ENCODE measurements around the gene IGSF5.
"Not testable (repeated sequence)": the region's sequence is repeated elsewhere in the genome, so short reads cannot be mapped to it uniquely, and the experiment has no call there.

Gene IGSF5

DNA sequence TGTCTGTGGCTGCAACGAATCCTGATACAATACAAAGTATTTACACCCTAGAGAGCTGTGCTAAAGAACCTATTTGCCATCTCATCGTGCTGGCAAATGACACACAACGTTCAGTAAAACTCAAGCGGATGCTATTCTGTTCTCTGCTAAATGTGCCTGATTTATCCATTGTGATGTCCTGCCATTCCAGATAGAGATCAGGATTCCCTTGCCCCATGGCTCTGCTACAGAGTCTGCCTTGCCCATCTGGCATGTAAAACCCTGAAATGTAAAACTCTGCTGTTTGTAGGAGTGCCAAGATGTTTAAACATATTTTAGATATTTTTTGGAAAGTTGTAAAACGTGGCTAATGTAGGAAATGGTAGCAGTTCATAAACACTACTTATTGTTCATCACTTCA, 20.0 kb upstream of the IGSF5 start:
- Mint-ChIP-seq H3K36me3 (ENCODE audit: low read depth) (no peaks in the 10 kb centered on the region), H3K27me3 (ENCODE audit: low read depth) (no peaks in the 10 kb centered on the region), H3K27ac (no peak overlapping the region), H3K4me1 (ENCODE audit: low read depth) (no peaks in the 10 kb centered on the region), H3K9me3 (peaks cover 3% of the 10 kb centered on the region), H3K4me3 (no peak overlapping the region)
- DNase-seq (ENCODE audit: low spot score): no peak

DNA sequence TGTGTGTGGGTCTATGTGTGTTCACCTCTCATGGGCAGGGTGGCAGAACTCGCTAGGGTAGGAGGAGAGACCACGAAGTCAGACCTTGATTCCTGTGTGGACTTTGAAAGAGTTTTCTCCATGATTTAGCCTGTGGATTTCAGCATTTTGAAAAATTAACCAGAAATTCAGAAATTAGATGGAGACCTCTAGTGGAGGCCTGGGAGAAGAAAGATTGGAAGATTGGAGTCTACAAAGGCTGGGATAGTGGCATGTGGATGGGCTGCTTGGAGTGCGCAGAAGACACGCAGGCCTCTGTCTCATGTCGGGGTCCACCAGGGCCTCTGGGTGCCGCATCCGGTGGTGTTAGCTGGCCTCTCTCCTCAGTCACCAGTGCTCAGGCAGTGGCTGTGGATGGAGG, 18.9 kb upstream of the IGSF5 start:
- Mint-ChIP-seq H3K36me3 (ENCODE audit: low read depth) (no peaks in the 10 kb centered on the region), H3K4me3 (no peak overlapping the region), H3K4me1 (ENCODE audit: low read depth) (no peaks in the 10 kb centered on the region), H3K27me3 (ENCODE audit: low read depth) (no peaks in the 10 kb centered on the region), H3K27ac (no peak overlapping the region), H3K9me3 (peaks cover 3% of the 10 kb centered on the region)
- DNase-seq (ENCODE audit: low spot score): no peak

DNA sequence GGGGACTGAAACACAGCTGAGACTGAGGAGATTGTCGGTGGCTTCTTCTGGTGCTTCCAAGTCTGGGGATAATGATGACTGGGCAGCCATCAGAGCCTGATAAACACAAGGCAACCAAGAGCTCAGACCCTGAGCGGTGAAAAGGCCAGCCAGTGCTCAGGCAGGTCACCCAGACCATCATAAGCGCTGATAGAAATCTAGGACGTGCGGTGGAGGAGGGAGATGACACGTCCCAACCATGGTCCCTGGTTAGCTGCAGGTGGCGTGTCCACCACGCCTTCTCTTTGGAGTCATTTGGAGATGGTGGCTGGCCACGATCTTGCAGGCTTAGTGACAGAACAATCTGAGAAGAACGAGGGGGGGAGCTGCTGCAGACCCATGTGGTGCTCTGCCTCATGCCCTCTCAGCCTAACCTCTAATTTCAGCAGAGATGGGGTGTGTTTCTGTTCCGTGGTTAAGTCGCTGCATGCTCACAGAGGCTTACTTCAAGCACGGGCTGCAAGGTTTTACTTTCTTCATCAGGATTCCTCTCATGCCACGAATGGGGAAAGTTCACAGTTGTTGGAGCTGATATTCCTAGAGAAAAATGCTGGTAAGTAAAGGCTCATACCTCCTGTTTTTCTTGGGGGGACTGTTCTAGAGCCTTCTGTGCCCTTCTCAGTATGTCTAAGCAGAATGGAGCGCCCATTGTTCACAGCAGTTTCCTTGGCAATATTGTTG, 17.4 kb upstream of the IGSF5 start:
- Mint-ChIP-seq H3K36me3 (ENCODE audit: low read depth) (no peaks in the 10 kb centered on the region), H3K27ac (no peak overlapping the region), H3K4me3 (no peak overlapping the region), H3K27me3 (ENCODE audit: low read depth) (no peaks in the 10 kb centered on the region), H3K4me1 (ENCODE audit: low read depth) (no peaks in the 10 kb centered on the region), H3K9me3 (peaks cover 3% of the 10 kb centered on the region)
- DNase-seq (ENCODE audit: low spot score): no peak

DNA sequence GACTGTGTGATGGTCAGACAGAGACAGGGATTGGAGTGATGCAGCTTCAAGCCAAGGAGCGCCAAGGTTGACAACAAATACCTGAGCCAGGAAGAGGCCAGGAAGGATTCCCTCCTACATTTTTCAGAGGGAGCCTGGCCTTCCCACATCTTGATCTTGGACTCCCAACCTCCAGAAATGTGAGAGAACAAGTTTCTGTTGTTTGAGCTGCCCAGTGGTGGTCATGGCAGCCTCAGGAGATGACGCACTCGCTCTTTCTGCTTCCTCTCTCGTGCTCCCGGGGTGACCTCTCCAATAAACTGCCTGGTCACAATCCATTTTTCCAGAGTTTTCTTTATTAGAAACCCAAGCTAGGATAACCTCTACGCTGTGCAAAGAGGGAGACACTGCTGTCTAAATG, 16.6 kb upstream of the IGSF5 start:
- DNase-seq (ENCODE audit: low spot score): no peak
- H3K4me1 Mint-ChIP-seq (ENCODE audit: low read depth): no peaks in the 10 kb centered on the region
- no peak overlapping the region for H3K4me3 Mint-ChIP-seq
- no peak overlapping the region for H3K27ac Mint-ChIP-seq
- H3K9me3 Mint-ChIP-seq: peaks cover 3% of the 10 kb centered on the region
- no peaks in the 10 kb centered on the region for H3K36me3 Mint-ChIP-seq (ENCODE audit: low read depth)
- H3K27me3 Mint-ChIP-seq (ENCODE audit: low read depth): no peaks in the 10 kb centered on the region

DNA sequence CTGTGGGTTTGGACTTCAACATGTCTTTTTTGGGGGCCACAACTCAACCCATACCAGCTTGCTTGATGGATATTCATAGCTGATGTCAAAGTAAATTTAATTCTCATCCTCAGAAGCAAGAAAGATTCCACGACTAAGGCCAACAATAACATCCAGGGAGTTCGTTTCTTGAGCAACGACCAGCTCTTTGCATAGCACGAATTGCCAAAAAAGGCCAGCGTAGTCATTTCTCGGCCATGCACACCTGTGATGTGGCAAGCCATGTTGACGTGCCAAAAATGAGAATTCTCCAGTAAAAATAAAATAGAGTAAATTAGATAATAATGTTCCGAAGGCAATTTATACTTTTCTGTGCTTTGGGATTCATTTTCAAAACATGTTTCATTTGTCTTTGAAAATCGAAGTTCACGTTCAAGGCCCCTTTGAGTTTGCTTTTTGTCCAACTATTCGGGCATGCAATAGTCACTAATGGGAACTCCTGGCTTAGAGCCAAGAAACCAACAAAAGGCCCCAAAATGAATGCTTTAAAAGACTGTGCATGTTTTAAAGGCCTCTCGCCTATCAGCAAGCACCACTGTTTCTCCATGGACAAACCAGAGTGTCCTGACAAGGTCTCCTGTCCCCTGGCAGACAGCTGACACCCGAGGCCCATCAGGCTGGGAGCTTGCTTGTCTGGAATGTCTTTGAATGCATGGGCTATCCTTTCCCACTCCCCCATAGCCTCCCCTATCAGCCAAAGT, 14.4 kb upstream of the IGSF5 start:
- H3K4me1 Mint-ChIP-seq (ENCODE audit: low read depth): no peaks in the 10 kb centered on the region
- no peaks in the 10 kb centered on the region for H3K27me3 Mint-ChIP-seq (ENCODE audit: low read depth)
- no peak overlapping the region for H3K27ac Mint-ChIP-seq
- H3K4me3 Mint-ChIP-seq: no peak overlapping the region
- H3K9me3 Mint-ChIP-seq: no peaks in the 10 kb centered on the region
- H3K36me3 Mint-ChIP-seq (ENCODE audit: low read depth): no peaks in the 10 kb centered on the region
- DNase-seq (ENCODE audit: low spot score): no peak

DNA sequence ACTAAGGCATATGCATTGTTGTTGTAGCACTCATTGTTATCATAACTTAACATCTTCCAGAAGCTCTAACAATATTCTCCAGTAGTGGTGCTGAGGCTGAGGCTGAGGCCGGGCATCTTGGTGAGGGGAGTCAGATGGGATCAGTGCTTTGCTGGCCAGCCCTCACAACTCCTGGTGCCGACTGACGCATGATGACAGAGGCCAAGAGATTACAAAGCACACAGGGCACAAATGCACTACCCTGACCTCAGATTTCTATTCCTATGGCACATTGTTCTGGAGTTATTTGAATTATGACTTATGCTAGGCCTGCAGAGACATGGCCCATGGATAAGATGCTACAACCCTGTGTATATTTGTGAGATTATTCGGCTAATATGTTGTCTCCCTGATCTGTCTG, 8.3 kb upstream of the IGSF5 start:
- H3K4me1 Mint-ChIP-seq (ENCODE audit: low read depth): no peaks in the 10 kb centered on the region
- no peaks in the 10 kb centered on the region for H3K27me3 Mint-ChIP-seq (ENCODE audit: low read depth)
- no peaks in the 10 kb centered on the region for H3K36me3 Mint-ChIP-seq (ENCODE audit: low read depth)
- no peak overlapping the region for H3K4me3 Mint-ChIP-seq
- H3K27ac Mint-ChIP-seq: no peak overlapping the region
- H3K9me3 Mint-ChIP-seq: no peaks in the 10 kb centered on the region
- DNase-seq (ENCODE audit: low spot score): no peak

DNA sequence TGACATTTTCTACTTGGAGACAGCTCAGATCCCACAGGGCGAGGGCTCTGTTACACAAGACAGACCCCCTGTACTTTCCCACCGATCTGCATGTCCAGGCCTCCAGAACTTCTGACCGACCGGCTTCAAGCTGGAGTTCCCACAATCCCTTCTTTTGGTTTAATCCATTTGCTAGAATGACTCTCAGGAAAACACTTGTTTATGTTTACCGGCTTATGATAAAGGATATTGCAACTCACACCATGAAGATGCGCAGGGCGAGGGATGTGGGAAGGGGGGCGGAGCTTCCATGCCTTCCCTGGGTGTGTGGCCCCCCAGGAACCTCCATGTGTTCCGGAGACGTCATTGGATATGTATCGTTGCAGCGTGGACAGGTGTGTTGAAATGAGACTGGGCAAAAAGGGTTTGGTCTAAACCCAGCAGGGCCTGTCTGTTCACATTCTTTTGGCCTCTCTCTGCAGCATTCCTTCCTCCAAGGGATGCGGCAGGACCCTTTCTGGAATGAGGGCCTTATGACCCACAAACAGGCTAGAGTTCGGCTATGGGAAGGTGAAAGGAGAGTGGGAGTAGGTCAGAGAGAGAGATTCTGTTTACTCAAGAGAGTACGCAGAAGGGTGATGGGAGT, 7.5 kb upstream of the IGSF5 start:
- H3K36me3 Mint-ChIP-seq (ENCODE audit: low read depth): no peaks in the 10 kb centered on the region

DNA sequence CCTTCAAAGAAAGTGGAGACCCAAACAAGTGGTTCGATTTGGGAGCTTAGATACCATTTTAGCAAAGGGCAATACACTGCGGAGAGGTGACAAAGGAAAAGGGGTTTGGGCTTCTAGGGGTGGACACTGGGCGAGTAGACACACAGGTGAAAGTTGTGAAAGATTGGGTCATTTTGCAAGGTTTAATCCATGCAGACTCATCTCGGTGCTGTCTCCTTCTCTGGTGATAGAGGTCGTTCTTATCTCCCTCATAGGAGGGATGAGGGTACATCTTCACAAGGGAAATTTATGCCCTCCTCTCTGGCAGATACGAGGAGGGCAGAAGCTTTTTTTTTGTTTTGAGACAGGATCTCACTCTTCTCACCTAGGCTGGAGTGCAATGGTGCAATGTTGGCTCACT, 6.4 kb upstream of the IGSF5 start:
- Mint-ChIP-seq H3K9me3 (no peaks in the 10 kb centered on the region), H3K27ac (no peak overlapping the region), H3K4me3 (no peak overlapping the region), H3K36me3 (ENCODE audit: low read depth) (no peaks in the 10 kb centered on the region), H3K27me3 (ENCODE audit: low read depth) (no peaks in the 10 kb centered on the region), H3K4me1 (ENCODE audit: low read depth) (no peaks in the 10 kb centered on the region)
- no peak for DNase-seq (ENCODE audit: low spot score)

More for the DNA sequence above, 7.5 kb upstream of the IGSF5 start:
- Mint-ChIP-seq H3K4me1 (ENCODE audit: low read depth) (no peaks in the 10 kb centered on the region), H3K27me3 (ENCODE audit: low read depth) (no peaks in the 10 kb centered on the region), H3K4me3 (no peak overlapping the region), H3K9me3 (no peaks in the 10 kb centered on the region), H3K27ac (no peak overlapping the region)
- no peak for DNase-seq (ENCODE audit: low spot score)

DNA sequence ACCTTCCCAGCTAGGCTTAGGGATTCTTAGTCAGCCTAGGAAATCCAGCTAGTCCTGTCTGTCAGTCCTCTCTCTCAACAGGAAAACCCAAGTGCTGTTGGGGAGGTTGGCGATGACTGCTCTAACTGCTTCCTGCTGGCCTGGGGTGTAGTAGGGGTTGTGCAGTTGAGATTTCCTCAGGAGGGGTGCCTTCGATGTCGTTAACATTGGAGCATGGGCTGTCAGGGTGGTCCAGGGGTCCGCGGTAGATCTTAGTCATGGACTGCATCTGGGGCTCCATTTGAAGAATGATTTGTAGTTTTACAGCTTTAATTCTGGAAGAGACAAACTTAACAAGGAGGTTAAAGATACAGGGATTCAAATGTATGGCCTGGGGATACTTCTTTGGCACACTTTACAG, 5.5 kb upstream of the IGSF5 start:
- H3K4me1 Mint-ChIP-seq (ENCODE audit: low read depth); H3K9me3 Mint-ChIP-seq; DNase-seq (ENCODE audit: low spot score); H3K36me3 Mint-ChIP-seq (ENCODE audit: low read depth); H3K27me3 Mint-ChIP-seq (ENCODE audit: low read depth); H3K27ac Mint-ChIP-seq; H3K4me3 Mint-ChIP-seq: not testable (repeated sequence)

DNA sequence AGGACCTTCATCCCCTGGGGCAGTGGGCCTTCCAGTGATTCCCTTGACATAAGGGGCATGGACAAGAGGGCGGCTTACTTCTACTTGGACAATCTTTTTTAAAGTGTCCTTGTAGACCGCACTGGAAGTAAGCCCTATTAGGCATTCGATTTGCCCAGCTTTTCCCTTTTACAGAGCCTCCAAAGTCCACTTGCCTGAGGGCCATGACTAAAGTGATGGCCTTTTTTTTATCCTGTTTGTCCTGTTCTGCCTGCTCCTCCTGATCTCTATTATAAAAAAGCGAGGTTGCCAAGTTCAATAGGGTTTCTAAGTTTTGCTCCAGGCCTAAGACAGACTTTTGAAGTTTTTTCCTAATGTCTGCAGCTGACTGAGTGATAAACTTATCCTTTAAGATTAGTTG, 2.4 kb upstream of the IGSF5 start:
- not testable (repeated sequence) for H3K4me3 Mint-ChIP-seq; DNase-seq (ENCODE audit: low spot score); H3K27me3 Mint-ChIP-seq (ENCODE audit: low read depth); H3K4me1 Mint-ChIP-seq (ENCODE audit: low read depth); H3K27ac Mint-ChIP-seq; H3K36me3 Mint-ChIP-seq (ENCODE audit: low read depth); H3K9me3 Mint-ChIP-seq

DNA sequence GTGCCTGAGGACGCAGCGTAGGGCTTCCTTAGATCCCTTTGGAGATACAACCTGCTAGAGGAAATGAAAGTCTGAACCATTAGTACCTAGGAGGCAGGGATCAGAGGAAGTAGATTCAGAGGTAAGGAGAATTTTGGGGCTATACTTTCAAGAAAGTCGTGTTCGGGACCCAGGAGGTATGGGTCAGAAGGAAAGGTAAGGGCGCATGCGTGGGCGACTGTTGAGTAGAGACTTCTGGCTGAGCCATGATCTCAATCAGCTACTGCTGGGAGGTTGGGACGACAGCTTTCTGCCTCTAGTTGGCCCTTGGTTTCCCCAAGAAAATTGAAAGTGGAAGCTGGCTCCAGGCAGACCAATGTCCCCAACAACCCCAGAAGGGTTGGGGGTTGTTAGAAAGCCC, 349 bp downstream of the IGSF5 start:
- H3K4me3 Mint-ChIP-seq: not testable (repeated sequence)

DNA sequence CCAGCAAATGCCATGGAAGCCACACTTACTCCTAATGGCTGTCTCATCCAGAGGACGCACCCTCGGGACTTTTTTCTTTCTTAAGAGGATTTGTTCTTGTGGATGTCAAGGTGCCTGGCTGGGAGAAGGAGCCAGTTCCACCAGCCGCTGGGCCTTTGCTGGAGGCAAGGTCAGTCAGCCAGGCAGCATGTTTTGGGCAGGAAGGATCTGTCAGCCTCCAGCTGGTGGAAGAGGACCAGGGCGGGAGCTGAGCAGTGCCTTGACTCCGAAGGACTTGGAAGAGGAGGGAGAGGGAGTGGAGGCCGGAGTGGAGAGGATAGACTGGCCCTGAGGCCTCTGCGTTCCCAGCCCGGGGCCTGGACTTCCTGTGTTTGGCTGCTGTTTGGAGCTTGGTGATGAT, 5.7 kb downstream of the IGSF5 start:
- Mint-ChIP-seq H3K36me3 (ENCODE audit: low read depth) (no peaks in the 10 kb centered on the region), H3K9me3 (peaks cover 3% of the 10 kb centered on the region), H3K4me1 (ENCODE audit: low read depth) (no peaks in the 10 kb centered on the region), H3K27me3 (ENCODE audit: low read depth) (no peaks in the 10 kb centered on the region), H3K4me3 (no peak overlapping the region), H3K27ac (no peak overlapping the region)
- no peak for DNase-seq (ENCODE audit: low spot score)

More for the DNA sequence above, 349 bp downstream of the IGSF5 start:
- H3K4me1 Mint-ChIP-seq (ENCODE audit: low read depth); H3K27ac Mint-ChIP-seq; H3K27me3 Mint-ChIP-seq (ENCODE audit: low read depth); DNase-seq (ENCODE audit: low spot score); H3K36me3 Mint-ChIP-seq (ENCODE audit: low read depth); H3K9me3 Mint-ChIP-seq: not testable (repeated sequence)

DNA sequence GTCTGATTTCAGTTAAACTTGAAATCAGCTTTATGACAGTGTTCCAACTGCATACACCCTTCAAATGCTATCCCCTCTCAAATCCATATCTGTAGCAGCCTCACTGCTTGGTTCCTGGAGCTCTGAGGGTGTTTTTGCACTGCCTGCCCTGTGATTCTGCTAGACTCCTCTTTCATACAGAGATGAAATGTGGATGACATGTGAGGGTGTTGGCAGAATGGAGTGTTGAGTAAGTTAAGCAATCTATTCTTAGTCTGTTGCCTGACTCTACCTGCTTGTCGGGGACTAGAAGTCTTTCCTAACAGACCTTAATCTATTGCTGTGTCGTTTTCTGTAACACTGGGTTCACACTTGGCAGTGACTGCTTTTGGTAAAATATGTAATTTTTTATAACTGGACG, 9.8 kb downstream of the IGSF5 start:
- no peaks in the 10 kb centered on the region for H3K36me3 Mint-ChIP-seq (ENCODE audit: low read depth)
- H3K27ac Mint-ChIP-seq: no peak overlapping the region
- no peak for DNase-seq (ENCODE audit: low spot score)
- H3K4me1 Mint-ChIP-seq (ENCODE audit: low read depth): no peaks in the 10 kb centered on the region
- H3K27me3 Mint-ChIP-seq (ENCODE audit: low read depth): no peaks in the 10 kb centered on the region
- H3K4me3 Mint-ChIP-seq: no peak overlapping the region
- H3K9me3 Mint-ChIP-seq: no peaks in the 10 kb centered on the region

DNA sequence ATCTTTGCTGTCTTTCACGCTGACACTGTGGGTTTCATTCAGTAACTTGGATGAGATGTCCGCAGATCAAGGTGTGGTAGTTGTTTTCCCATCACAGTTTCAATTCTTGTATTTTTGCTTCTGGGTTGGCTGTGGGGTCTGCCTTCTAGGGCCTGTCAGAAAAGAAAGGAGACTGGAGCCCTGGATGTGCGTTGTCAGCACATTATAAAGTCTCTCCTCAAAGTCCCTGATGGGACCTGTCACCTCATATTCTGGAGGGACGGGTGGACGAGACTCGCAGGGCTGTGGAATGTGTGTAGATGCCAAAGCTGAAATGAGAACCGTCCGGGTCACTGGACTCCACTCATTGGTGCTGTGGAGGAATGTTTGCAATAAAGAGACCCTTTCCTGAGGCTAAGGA, 11.3 kb downstream of the IGSF5 start:
- Mint-ChIP-seq H3K4me1 (ENCODE audit: low read depth) (no peaks in the 10 kb centered on the region), H3K27ac (no peak overlapping the region), H3K36me3 (ENCODE audit: low read depth) (no peaks in the 10 kb centered on the region), H3K4me3 (no peak overlapping the region), H3K9me3 (no peaks in the 10 kb centered on the region), H3K27me3 (ENCODE audit: low read depth) (no peaks in the 10 kb centered on the region)
- no peak for DNase-seq (ENCODE audit: low spot score)
